Epithelial cell of proximal tubule (primary cell): ENCODE data around the gene INS. TPM values are rescaled to one million over a fixed set of nuclear protein-coding genes. Genes with fewer than 3 reads are reported as not detected.

Source experiments
- DNase-seq: peaks from one replicate; pipeline ENCODE4 v3.0.0-alpha.2; 2011; ENCODE audit warnings: low read depth
- H3K4me3 ChIP-seq: 2 replicates; pipeline ENCODE4 v1.5.1; 2011; ENCODE audit warnings: low read depth, mild to moderate bottlenecking, low read length
- CTCF ChIP-seq: conservative IDR thresholded peaks from 2 replicates; pipeline ENCODE4 v1.5.1; 2012; ENCODE audit warnings: low read depth, mild to moderate bottlenecking, low read length
- total RNA-seq: library from RNA; depleted of rRNA; stranded (reverse); fragments of >200 nt; gene quantifications from 2 replicates; pipeline ENCODE4 v1.2.3, GENCODE V29; 2015

The INS gene
- total RNA-seq, 1 donor from 2014 or later: not detected

- no peak for TF ChIP-seq CTCF
- H3K4me3 ChIP-seq: no peak overlapping the region
- DNase-seq: no peak
These were observed 23.0 kb downstream of the INS start for GRCh38 chr11:2138068-2138430.

- H3K4me3 ChIP-seq: no peak overlapping the region
- no peak for TF ChIP-seq CTCF
- DNase-seq: no peak
These were observed 23.6 kb downstream of the INS start for GRCh38 chr11:2137202-2138067.

GRCh38 chr11:2136952-2137201 is 24.1 kb downstream of the INS start:
- no peak for TF ChIP-seq CTCF
- no peak overlapping the region for H3K4me3 ChIP-seq
- no peak for DNase-seq

GRCh38 chr11:2136209-2136951 is 24.6 kb downstream of the INS start:
- TF ChIP-seq CTCF: no peak
- no peak overlapping the region for H3K4me3 ChIP-seq
- no peak for DNase-seq

GRCh38 chr11:2135648-2136201 is 25.3 kb downstream of the INS start:
- no peak for TF ChIP-seq CTCF
- H3K4me3 ChIP-seq: no peak overlapping the region
- DNase-seq: no peak

- no peak for TF ChIP-seq CTCF
- H3K4me3 ChIP-seq: no peak overlapping the region
- DNase-seq: no peak
These were observed 25.9 kb downstream of the INS start for GRCh38 chr11:2135018-2135569.
